Prostate gland (tissue), 2 donors: ENCODE data around the gene ZSCAN25. TPM values are rescaled to one million over a fixed set of nuclear protein-coding genes. Genes with fewer than 3 reads are reported as not detected.
"Not testable (repeated sequence)": the region's sequence is repeated elsewhere in the genome, so short reads cannot be mapped to it uniquely, and the experiment has no call there.

Source experiments
- DNase-seq: peaks from one replicate; pipeline ENCODE4 v3.0.0-alpha.2; 2019; ENCODE audit warnings: low spot score
- H3K27ac ChIP-seq, 2 donors: fragments of 200-600 bp; sonication (generic); 2 replicates each; pipeline ENCODE4 v1.5.1; 2017 to 2019
- H3K27me3 ChIP-seq: fragments of 200-600 bp; sonication (generic); replicated peaks from 2 replicates; pipeline ENCODE4 v1.5.1; 2019; ENCODE audit not compliant: insufficient read depth
- H3K36me3 ChIP-seq, 2 donors: fragments of 200-600 bp; sonication (generic); 1 replicate in 1 of 2; 2 replicates in 1 of 2; pipeline versions ENCODE4 v1.5.1 to v1.8.1; 2017 to 2019
- H3K4me1 ChIP-seq: fragments of 200-600 bp; sonication (generic); replicated peaks from 2 replicates; pipeline ENCODE4 v1.5.1; 2019
- H3K4me3 ChIP-seq, 2 donors: fragments of 200-600 bp; sonication (generic); 2 replicates each; pipeline ENCODE4 v1.5.1; 2017 to 2019
- H3K9me3 ChIP-seq: fragments of 200-600 bp; sonication (generic); 2 replicates; pipeline ENCODE4 v1.5.1; 2017
- CTCF ChIP-seq, 4 experiments: fragments of 200-600 bp in 2 of 4; fragments of 450-650 bp in 2 of 4; sonication (generic) in 2 of 4; IDR thresholded peaks; 1 replicate in 3 of 4; 2 replicates in 1 of 4; pipeline ENCODE4 v1.5.1; 2016 to 2019; ENCODE audit warnings: antibody characterized with exemption in 4 of 4, mild to moderate bottlenecking in 2 of 4, moderate library complexity in 2 of 4
- POLR2A ChIP-seq: fragments of 450-650 bp; IDR thresholded peaks from one replicate; pipeline ENCODE4 v1.6.1; 2016; ENCODE audit warnings: antibody characterized with exemption, mild to moderate bottlenecking
- POLR2AphosphoS5 ChIP-seq: sonication (generic); formaldehyde crosslinking; IDR thresholded peaks from one replicate; pipeline ENCODE4 v1.6.1; 2017; ENCODE audit warnings: antibody characterized with exemption
- WGBS: methylation state at CpG from one replicate; pipeline ENCODE4 v1.1.5; 2018; 5-methylcytosine and 5-hydroxymethylcytosine counted together
- intact Hi-C: fragments of 100-400 bp; cut with DNase I; formaldehyde crosslinking; loops from one replicate; pipeline ENCODE4 v1.14.2; 2022
- total RNA-seq, 2 donors: library from RNA; depleted of rRNA; stranded (reverse); fragments of >200 nt; gene quantifications; one replicate each; pipeline ENCODE4 v1.1.0, GENCODE V29; 2016

ZSCAN25 gene
- total RNA-seq, 2 donors from 2014 or later = 20.1 to 28.0 TPM

- Histone ChIP-seq H3K4me3 (no peak overlapping the region), H3K4me1 (no peaks in the 10 kb centered on the region), H3K36me3 (peaks cover 0 to 2% of the 10 kb centered on the region in 2 donors), H3K27ac (no peak overlapping the region), H3K27me3 (no peaks in the 10 kb centered on the region), H3K9me3 (no peaks in the 10 kb centered on the region)
- no peak for TF ChIP-seq CTCF (IDR thresholded peaks at IDR 0.05)
- no peak for TF ChIP-seq POLR2A
- TF ChIP-seq POLR2AphosphoS5 = no peak
- intact Hi-C loops = no loop called here
- no peak for DNase-seq
- 96% methylated on average over 2 of the region's 2 CpGs for WGBS
Measured at GRCh38 chr7:99648843-99649242, 32.1 kb downstream of the ZSCAN25 start.

- WGBS = 100% methylated on average over 2 of the region's 2 CpGs
- Histone ChIP-seq H3K4me3 (no peak overlapping the region), H3K36me3 (no peaks in the 10 kb centered on the region), H3K27ac (no peak overlapping the region), H3K27me3 (no peaks in the 10 kb centered on the region), H3K9me3 (no peaks in the 10 kb centered on the region), H3K4me1 (no peaks in the 10 kb centered on the region)
- DNase-seq = no peak
- intact Hi-C loops = no loop called here
- TF ChIP-seq POLR2A = no peak
- TF ChIP-seq CTCF (IDR thresholded peaks at IDR 0.05) = no peak
- no peak for TF ChIP-seq POLR2AphosphoS5
Measured at GRCh38 chr7:99651290-99651689, 34.5 kb downstream of the ZSCAN25 start.

GRCh38 chr7:99652671-99653070, 35.9 kb downstream of the ZSCAN25 start:
- no peaks in the 10 kb centered on the region for H3K4me1 ChIP-seq

GRCh38 chr7:99653269-99653668, 36.5 kb downstream of the ZSCAN25 start:
- DNase-seq, H3K9me3 ChIP-seq, H3K27me3 ChIP-seq, intact Hi-C loops, H3K4me1 ChIP-seq, H3K36me3 ChIP-seq, H3K4me3 ChIP-seq, H3K27ac ChIP-seq: not testable (repeated sequence)
- 95% methylated on average over 4 of the region's 4 CpGs for WGBS

More at GRCh38 chr7:99652671-99653070, 35.9 kb downstream of the ZSCAN25 start:
- Histone ChIP-seq H3K4me3 (no peak overlapping the region), H3K27me3 (no peaks in the 10 kb centered on the region), H3K27ac (no peak overlapping the region), H3K36me3 (no peaks in the 10 kb centered on the region), H3K9me3 (no peaks in the 10 kb centered on the region)
- intact Hi-C loops = no loop called here
- no peak for TF ChIP-seq POLR2A
- TF ChIP-seq CTCF (IDR thresholded peaks at IDR 0.05) = no peak
- no peak for TF ChIP-seq POLR2AphosphoS5
- no peak for DNase-seq
- WGBS = 95% methylated on average over 2 of the region's 2 CpGs

GRCh38 chr7:99653754-99654153, 37.0 kb downstream of the ZSCAN25 start:
- no peak for TF ChIP-seq CTCF (IDR thresholded peaks at IDR 0.05)
- TF ChIP-seq POLR2AphosphoS5 = no peak
- TF ChIP-seq POLR2A = no peak
- H3K27ac ChIP-seq = no peak overlapping the region
- intact Hi-C loops = no loop called here
- DNase-seq = no peak
- H3K36me3 ChIP-seq = no peaks in the 10 kb centered on the region
- H3K4me3 ChIP-seq = no peak overlapping the region
- no peaks in the 10 kb centered on the region for H3K27me3 ChIP-seq
- WGBS = 93% methylated on average over 3 of the region's 3 CpGs
- no peaks in the 10 kb centered on the region for H3K9me3 ChIP-seq
- H3K4me1 ChIP-seq = no peaks in the 10 kb centered on the region

- H3K27ac ChIP-seq, H3K36me3 ChIP-seq, intact Hi-C loops, H3K4me1 ChIP-seq, DNase-seq, H3K9me3 ChIP-seq, H3K27me3 ChIP-seq, H3K4me3 ChIP-seq: not testable (repeated sequence)
- WGBS = 93% methylated on average over 3 of the region's 3 CpGs
Measured at GRCh38 chr7:99654626-99655025, 37.9 kb downstream of the ZSCAN25 start.

GRCh38 chr7:99657879-99658278, 41.1 kb downstream of the ZSCAN25 start:
- H3K36me3 ChIP-seq, H3K4me3 ChIP-seq, DNase-seq, H3K27me3 ChIP-seq, H3K4me1 ChIP-seq, H3K27ac ChIP-seq, H3K9me3 ChIP-seq, intact Hi-C loops: not testable (repeated sequence)
- WGBS = 95% methylated on average over 5 of the region's 5 CpGs
